A204.1 (cell line): Measurements from ENCODE around the gene COX7B2.

ENCODE experiments used
- FAIRE-seq: peaks from 2 replicates; lab custom pipeline; 2012; peaks lifted over from hg19 to GRCh38; lab: Jason Lieb, UNC

The COX7B2 gene

DNA sequence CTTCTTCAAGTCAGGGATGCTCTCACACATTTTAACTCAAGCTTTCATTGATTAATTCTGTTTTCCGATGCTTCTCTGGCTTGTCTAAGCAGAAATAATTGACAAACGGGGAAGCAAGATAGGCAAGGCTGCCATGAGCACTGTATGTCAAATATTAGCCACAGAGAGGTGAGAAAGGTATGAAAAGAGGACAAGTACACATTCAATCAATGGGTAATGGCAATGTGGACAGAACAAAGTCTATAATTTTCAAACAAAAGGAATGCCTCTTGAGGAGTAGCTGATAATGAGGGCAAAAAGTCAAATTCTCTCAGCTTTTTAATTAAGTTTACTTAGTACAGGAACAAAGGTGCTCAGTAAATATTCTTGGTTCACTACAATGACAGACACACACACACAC, 19.6 kb downstream of the COX7B2 start:
- FAIRE-seq, result no peak

DNA sequence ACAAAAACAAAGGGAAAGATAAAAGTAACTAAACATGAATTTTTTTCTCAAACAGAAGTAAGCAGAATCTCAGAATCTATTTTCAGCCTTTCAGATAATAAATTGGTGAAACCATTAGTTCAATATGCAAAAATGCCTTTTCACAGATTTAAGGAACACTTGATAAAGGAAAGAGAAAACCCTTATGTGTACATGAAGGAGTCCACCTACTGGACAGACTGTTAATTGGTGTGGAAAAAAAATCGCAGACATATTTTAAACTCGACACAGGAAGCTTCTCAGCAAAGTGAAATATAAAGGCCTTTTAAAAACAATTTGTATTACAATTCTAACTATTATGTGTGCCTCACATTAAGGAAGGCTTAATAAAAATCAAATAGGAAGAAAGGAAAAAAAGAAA, 22.3 kb downstream of the COX7B2 start:
- FAIRE-seq, result peak; percentile 55

DNA sequence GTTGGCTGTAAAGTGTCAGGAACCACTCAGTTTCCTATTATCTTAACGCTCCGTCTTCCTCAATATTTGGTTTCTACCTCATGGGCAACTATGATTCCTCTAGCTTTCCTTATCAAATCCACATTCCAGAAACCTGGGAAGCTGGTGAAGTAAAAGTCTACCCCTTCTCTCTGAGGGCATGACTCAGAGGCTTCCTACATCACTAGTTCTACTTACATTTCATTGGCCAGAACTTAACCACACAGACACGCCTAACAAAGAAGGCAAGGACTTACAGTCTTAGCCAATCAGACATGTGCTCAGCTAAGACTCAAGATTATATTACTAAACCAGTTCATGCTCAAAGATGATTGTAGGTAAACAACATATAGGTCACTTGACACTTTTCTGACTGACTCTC, 30.4 kb downstream of the COX7B2 start:
- no peak for FAIRE-seq

DNA sequence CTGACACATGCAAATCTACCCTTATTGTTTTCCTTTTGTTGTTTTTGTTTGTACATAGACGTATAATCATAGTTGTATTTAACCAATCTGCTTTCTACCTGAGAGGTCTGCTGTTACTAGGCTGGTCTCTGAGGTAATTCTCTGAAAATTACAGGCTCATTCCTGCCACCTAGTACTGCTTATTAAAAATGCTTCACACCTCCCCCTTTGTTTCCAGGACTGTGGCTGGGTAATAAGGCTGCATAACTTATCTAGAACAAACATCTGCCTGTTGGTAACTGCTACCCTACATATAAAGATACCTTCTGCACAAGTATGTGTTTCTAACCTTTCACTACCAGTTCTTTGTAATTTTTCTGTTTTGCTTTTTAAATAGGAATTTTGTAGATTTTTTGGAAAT, 34.2 kb downstream of the COX7B2 start:
- FAIRE-seq, result no peak

DNA sequence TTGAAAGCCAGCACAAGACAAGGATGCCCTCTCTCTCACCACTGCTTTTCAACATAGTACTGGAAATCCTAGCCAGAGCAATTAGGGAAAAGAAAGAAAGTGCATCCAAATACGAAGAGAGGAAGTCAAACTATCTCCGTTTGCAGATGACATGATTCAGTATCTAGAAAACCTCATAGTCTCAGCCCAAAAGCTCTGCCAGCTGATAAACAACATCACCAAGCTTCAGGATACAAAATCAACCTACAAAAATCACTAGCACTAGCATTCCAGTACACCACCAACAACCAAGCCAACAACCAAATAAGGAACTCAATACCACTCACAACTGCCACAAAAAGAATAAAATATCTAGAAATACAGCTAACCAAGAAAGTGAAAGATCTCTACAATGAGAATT, 38.6 kb downstream of the COX7B2 start:
- FAIRE-seq, result no peak

DNA sequence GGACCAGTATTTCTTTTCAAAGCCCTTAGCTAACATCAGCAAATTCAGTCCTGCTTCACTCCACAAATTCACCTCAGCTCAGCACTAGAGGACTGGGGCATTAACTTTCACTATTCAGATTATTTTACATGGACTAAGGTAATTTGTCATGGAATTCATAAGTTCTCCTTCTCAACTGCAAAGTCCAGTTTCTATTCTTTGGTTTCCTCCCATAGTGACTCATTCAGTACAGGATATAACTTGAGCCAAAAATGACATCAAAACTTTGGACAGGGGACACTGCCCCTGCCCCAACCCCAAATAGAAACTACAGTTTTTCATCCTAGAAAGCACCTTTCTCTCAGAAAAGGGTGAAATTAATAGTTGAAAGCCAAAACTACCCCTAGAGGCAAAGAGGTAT, 52.7 kb downstream of the COX7B2 start:
- FAIRE-seq, result no peak

DNA sequence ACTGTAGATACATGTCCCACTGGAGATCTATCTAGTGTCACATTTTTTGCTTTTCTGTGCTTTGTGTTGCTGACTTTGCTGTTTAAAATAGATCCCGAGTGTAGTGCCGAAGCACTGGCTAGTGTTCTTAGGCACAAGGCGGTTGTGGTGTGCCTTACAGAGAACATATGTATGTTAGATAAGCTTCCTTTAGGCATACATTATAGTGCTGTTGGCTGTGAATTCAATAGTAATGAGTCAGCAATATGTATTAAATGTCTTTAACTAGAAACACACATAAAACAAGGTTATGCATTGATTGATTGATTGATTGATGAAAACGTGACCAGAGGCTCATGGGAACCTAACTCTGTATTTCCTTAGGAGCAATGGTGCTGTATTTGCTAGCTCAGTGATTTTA, 56.2 kb downstream of the COX7B2 start:
- no peak for FAIRE-seq

DNA sequence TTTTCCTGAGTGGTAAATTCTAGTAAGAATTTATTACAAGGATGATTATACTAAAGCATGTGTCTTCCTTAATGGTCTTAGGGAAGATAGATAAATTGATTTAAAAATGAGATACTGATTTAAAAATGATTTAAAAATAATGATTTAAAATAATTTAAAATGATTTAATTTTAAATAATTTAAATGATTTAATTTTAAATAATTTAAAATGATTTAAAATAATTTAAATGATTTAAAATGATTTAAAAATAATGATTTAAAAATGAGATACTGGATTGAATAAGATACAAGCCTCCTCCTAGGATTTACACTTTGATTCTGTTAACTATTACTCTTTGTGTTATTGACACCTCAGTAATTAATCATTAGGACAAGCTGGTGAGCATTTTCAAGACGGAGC, 59.0 kb downstream of the COX7B2 start:
- peak; percentile 96 for FAIRE-seq

DNA sequence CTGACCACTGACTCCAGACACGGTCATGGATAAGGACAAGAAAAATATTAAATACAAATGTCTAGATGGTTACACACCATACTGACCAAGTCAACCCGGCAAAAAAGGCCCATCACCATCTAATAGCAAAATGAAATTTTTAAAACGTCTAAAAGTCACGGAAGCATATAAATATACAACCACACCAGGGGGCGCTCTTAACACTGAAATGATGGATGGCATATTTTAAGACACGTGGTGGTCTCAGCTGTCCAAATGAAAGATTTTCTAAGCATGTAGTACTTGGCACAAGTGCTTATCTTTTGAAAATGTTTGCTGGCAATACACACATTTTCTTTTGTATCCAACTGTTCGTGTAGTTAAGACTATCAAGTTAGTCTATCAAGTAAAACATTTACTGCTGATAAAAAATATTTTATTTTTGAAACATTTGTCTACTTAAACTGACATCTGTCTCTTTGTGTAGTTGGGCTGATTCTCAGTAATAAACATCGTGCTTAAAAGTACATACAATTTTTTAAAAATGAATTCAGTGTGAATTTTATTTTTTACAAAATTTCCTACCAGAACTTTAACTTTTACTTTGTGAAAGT, 64.6 kb downstream of the COX7B2 start:
- FAIRE-seq, result peak; percentile 72

DNA sequence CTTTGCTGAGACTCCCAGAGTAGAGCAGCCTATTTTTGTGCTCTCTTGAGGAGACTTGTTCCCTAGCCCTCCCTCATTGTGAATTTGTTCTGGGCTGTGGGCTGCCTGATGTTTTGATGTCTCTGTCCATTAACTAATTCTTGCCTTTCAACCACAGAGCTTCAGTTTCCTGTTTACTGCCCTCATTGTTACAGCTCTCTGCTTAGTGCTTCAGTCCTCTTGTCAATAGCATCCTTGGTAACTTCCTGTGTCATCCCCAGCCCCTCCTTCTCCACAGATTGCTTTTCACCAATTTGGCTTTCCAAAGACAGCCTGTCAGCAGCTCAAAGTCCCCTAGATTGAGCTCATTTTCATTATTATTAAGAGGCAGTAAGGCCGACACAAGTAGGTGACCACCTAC, 69.9 kb downstream of the COX7B2 start:
- FAIRE-seq, result no peak

DNA sequence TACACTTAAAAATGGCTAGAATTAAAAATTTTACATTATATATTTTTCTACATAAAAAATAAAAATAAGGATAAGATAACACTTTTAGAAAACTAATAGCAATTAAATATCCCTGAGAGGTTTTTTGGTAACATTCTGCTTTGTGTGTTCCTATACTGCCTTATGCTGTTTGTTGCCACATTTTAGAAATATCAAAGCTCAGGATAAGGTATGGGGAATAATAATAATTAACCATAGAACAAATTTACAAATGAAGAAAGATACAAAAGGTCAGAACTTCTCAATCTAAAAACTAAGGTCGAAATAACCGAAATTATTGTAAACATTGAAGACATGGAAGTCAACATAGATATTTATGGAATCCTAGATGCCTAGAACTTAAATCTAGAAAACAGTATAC, 71.4 kb downstream of the COX7B2 start:
- FAIRE-seq, result no peak

DNA sequence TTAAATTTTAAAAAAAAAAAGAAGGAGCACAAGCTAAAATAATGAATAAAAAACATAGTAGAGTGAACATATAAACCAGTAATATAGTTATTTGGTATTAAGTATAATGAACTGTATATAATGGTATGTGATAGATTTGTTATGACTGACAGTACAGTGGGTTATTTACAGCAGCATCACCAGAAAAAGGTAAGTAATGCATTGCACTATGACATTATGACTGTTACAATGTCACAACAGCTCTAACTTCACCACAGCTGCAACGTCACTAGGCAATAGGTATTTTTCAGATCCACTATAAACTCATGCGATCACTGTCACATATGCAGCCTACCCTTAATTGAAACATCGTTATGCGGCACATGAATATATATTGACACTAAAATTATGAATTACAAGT, 72.5 kb downstream of the COX7B2 start:
- no peak for FAIRE-seq

DNA sequence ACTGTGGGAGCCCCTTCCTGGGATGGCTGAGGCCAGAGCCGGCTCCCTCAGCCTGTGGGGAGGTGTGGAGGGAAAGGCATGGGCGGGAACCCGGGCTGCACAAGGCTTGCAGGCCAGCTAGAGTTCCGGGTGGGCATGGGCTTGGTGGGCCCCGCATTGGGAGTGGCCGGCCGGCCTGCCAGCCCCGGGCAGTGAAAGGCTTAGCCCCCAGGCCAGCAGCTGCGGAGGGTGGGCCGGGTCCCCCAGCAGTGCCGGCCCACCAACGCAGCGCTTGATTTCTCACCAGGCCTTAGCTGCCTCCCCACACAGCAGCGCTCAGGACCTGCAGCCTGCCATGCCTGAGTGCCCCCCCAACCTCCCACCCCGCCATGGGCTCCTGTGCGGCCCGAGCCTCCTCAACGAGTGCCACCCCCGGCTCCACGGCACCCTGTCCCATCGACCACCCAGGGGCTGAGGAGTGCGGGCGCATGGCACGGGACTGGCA, 78.0 kb downstream of the COX7B2 start:
- FAIRE-seq, result no peak

DNA sequence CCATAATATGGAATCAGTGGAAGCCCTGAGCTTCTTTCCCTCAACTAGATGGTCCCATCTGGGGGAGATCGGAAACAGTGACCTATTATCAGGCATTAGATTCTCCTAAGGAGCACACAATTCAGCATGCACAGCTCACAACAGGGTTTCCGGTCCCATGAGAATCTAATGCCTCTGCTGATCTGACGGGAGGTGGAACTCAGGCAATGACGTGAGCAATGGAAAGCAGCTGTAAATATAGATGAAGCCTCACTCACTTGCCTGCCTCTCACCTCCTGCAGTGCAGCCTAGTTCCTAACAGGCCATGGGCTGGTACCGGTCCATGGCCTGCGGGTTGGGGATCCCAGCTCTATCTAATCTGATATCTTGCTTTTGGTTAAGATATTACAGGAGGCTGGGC, 88.9 kb downstream of the COX7B2 start:
- no peak for FAIRE-seq

DNA sequence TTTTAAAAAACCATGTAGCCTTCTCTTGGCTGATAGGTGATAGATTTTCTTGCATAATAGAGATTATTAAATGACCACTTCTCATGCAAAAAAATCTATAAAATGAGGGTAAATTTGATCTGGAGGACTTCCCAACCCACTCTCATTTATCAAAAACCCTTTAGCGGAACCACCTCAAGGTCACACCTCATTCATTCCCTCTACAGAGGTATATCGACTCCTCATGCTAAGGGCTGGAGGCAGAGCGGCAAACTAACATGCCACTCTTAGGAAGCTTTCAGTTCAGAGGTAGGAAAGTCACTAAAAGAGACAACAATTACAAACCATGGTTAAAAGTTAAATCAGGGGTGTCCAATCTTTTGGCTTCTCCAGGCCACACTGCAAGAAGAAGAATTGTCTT, 90.0 kb downstream of the COX7B2 start:
- FAIRE-seq, result no peak

DNA sequence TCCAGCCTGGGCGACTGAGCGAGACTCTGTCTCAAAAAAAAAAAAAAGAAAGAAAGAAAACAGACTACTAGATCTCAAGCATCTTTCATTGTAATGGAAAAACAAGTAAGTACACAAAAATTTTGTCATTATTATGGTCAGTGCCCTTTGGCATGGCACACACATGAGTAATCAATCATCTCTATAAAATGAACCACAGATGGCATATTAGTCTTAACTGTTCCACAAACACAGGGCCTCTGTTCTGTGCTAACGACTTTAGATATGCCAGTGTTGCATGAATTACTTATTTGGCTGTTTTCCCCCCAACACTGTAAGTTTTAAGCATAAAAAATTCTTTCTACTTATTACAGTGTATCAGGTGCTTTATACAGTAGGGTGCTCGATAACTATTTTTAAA, 90.4 kb downstream of the COX7B2 start:
- no peak for FAIRE-seq

DNA sequence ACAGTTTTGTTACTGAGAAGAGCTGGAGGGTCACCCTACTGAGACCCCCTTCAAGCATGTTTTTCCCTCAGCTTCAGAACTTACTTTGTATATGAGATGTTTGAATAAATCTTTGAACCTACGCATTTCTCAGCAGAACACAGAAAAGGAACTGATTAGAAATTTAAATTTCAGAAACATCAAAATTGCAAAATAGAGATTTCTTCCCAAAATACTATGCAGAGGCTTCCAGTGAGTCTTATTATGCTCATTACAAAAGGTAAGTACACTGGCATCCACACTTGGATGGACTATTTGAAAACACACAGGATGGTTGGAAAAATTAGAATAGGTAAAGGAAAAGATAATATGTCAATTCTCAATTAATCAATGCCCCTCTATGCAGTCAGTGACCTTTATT, 91.2 kb downstream of the COX7B2 start:
- no peak for FAIRE-seq

DNA sequence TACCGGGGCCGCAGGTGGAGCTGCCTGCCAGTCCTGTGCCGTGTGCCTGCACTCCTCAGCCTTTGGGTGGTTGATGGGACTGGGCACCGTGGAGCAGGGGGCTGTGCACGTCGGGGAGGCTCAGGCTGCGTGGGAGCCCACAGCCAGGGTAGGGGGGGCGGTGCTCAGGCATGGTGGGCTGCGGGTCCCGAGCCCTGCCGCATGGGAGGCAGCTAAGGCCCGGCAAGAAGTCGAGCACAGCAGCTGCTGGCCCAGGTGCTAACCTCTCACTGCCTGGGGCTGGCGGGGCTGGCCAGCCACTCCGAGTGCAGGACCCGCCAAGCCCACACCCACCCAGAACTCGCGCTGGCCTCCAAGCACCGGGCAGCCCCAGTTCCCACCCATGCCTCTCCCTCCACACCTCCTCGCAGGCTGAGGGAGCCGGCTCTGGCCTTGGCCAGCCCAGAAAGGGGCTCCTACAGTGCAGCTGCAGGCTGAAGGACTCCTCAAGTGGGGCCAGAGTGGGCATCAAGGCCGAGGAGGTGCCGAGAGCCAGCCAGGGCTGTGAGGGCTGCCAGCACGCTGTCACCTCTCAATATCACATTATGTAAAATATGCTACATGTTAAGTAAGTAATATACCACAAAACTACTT, 104.1 kb downstream of the COX7B2 start:
- FAIRE-seq, result no peak

DNA sequence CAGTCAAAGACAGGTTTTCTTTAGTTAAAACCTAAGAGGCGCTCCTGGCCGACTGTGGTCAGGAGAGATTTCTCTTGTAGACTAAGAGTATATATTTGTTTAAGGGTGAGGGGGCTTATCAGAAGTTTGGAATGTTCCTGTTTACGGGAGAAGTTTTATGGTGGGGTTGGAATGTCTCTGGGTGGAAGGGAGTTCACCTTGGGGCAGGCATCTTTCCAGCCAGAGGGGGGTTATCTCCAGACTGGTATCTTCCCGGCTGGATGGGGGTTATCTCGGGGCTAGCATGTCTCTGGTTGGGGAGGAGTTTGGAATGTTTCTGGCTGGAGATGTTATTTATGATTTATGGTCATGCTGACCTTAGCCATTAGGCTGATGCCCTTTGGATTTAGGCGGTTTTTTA, 116.0 kb downstream of the COX7B2 start:
- no peak for FAIRE-seq

DNA sequence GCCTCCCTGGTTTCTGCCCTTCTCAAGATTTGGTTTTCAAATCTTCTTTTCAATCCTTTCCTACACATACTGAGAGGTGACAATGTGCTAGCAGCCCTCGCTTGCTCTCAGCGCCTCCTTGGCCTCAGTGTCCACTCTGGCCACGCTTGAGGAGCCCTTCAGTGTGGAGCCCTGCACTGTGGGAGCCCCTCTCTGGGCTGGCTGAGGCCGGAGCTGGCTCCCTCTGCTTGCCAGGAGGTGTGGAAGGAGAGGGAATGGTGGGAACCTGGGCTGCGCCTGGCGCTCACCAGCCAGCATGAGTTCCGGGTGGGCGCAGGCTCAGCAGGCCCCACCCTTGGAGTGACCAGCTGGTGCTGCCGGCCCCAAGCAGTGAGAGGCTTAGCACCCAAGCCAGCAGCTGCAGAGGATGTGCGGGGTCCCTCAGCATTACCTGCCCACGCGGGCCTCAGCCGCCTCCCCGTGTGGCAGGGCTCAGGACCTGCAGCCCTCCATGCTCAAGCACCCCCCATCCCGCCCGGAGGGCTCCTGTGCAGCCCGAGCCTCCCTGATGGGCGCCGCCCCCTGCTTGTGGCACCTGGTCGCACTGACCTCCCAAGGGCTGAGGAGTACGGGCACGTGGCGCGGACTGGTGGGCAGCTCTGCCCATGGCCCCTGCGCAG, 127.5 kb downstream of the COX7B2 start:
- FAIRE-seq, result no peak

DNA sequence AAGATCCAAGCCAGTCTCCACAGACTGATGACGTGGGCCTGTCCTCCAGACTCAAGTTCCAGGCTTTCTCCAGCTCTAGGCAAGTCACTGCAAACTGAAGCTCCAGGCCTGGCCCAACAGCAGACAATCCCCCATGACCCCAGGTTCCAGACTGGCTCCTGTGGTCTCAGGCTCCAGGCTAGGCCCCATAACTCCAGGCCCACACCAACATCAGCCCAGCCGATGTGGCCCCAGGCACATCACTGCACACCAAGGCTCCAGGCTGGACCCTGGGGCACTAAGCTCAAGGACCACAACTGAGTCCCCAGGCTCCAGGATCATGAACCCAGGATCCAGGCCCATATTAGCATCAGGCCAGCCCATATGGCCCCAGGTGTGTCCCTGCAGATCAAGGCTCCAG, 143.6 kb downstream of the COX7B2 start:
- no peak for FAIRE-seq

DNA sequence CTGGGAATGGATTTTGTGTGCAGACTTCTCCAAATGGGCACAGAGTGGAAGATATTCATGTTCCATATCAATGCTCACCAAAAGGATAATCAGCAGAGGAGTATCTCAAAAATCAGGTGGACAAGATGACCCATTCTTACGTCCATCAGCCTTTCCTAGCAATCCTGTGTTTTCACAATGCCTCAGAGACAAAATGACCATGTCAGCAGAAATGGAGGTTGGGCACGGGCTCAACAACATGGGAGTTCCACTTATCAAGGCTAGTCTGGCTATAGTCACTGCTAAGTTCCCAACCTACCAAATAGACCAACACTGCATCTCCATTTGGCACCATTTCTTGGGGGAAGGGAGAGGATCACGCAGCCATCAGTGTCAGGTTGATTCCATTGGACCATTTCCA, 179.0 kb downstream of the COX7B2 start:
- no peak for FAIRE-seq

DNA sequence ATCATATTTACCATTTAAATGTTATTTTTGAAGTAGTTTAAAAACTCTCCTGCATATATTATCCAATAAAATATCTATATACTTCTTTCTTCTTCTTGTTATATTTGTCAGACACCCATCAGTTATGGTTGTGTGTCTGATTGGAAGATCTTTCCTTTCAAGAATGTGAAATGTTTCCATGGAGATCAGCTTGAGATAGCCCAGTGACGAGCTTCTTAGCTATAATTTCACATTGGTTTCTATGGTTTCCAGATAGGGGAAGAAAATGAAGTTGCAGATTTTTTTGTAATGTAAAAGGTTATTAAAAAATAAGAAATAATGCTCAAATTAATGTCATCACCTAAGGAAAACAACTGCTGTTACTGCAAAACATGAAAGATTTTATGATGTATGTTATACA, 189.0 kb downstream of the COX7B2 start:
- no peak for FAIRE-seq

DNA sequence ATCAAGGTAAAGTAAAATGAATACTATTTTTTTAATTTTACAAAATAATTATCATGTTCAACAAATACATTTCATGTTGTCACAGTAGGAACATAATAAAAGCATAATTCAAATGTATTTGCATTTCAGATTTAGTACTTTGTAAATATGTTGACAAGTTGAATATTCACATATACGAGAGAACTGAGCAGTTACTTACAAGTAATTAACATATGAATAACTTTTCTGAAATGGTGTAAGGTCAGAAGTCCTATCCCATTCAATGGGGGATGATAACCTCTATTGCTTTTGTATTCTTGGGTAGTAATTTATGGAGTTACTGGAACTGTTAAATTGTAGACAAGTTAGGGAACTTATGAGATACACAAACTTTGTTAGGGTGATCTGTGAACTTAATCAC, 191.1 kb downstream of the COX7B2 start:
- FAIRE-seq, result no peak
